HUES6 (cell line): ENCODE results near the gene MMADHC.

ENCODE experiments used
- H3K27ac ChIP-seq: 2 replicates; pipeline ENCODE4 v1.7.0; 2013; ENCODE audit warnings: low read depth, mild to moderate bottlenecking, low read length, inconsistent platforms
- H3K27me3 ChIP-seq: 2 replicates; pipeline ENCODE4 v1.6.1; 2013; ENCODE audit warnings: low read length; ENCODE audit not compliant: control insufficient read depth, insufficient read depth
- H3K36me3 ChIP-seq: 2 replicates; pipeline ENCODE4 v1.6.1; 2013; ENCODE audit warnings: low read length; ENCODE audit not compliant: control insufficient read depth, insufficient read depth
- H3K4me1 ChIP-seq: 2 replicates; pipeline ENCODE4 v1.6.1; 2013; ENCODE audit warnings: low read length; ENCODE audit not compliant: control insufficient read depth, insufficient read depth
- H3K4me3 ChIP-seq: 2 replicates; pipeline ENCODE4 v1.5.1; 2013; ENCODE audit warnings: low read depth, low read length
- H3K9ac ChIP-seq: one replicate; pipeline ENCODE4 v1.6.1; 2013; ENCODE audit warnings: mild to moderate bottlenecking, low read length
- H3K9me3 ChIP-seq: 2 replicates; pipeline ENCODE4 v1.6.1; 2013; ENCODE audit warnings: low read depth, low read length; ENCODE audit not compliant: control insufficient read depth, insufficient read depth

The MMADHC gene

DNA sequence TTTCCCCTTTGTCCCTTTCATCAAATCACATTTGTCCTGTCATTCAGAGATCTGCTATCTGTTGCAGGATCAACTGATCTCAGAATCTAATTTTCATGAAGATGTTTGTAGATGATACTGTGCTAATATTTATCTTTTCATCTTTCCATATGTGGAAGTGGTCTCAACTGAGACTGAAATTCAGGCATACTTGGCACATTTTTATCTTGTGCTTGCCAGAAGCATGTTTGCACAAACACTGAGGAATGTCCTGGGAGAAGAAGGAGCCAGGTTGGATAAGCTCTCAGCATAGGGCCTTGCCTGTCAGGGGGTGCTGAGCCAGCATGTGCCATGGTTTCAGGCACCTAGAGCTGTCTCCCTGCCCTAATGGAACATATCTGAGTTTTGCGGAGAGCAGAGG, 24.5 kb upstream of the MMADHC start:
- no peak overlapping the region for H3K4me3 ChIP-seq
- H3K27ac ChIP-seq: no peak overlapping the region
- no peaks in the 10 kb centered on the region for H3K9me3 ChIP-seq
- H3K4me1 ChIP-seq: no peaks in the 10 kb centered on the region
- H3K9ac ChIP-seq: no peak overlapping the region
- H3K36me3 ChIP-seq: no peaks in the 10 kb centered on the region
- no peaks in the 10 kb centered on the region for H3K27me3 ChIP-seq

- Histone ChIP-seq H3K9me3 (no peaks in the 10 kb centered on the region), H3K9ac (no peak overlapping the region), H3K36me3 (no peaks in the 10 kb centered on the region), H3K27me3 (no peaks in the 10 kb centered on the region), H3K27ac (no peak overlapping the region), H3K4me3 (no peak overlapping the region), H3K4me1 (no peaks in the 10 kb centered on the region)
Measured at GRCh38 chr2:149611100-149611820, 23.7 kb upstream of the MMADHC start.

DNA sequence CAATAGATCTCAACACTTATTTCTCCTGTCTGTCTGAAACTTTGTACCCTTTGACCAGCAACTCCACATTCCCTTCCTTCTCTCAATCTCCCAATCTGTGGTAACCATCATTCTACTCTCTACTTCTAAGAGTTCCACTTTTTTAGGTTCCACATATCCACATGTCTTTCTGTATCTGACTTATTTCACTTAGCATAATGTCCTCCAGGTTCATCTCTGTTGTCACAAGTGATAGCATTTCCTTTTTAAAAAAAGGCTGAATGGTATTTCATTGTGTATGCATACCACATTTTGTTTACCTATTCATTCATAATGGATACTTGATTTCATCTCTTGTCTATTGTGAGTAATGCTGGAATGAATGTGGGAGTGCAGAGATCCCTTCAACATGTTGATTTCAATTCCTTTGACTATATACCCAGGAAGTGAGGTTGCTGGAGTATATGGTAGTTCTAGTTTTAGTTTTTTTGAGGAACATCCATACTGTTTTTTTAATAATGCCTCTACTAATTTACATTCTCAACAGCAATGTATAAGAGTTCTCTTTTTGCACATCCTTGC, 18.8 kb upstream of the MMADHC start:
- Histone ChIP-seq H3K4me3 (no peak overlapping the region), H3K27ac (no peak overlapping the region), H3K36me3 (no peaks in the 10 kb centered on the region), H3K9me3 (0 out of 2 replicates have a peak, but pooled peaks cover 4% of the 10 kb centered on the region), H3K9ac (no peak overlapping the region), H3K27me3 (no peaks in the 10 kb centered on the region), H3K4me1 (no peaks in the 10 kb centered on the region)

- Histone ChIP-seq H3K36me3 (no peaks in the 10 kb centered on the region), H3K4me3 (no peak overlapping the region), H3K27me3 (no peaks in the 10 kb centered on the region), H3K9me3 (0 out of 2 replicates have a peak, but pooled peaks cover 9% of the 10 kb centered on the region), H3K4me1 (no peaks in the 10 kb centered on the region), H3K9ac (no peak overlapping the region), H3K27ac (no peak overlapping the region)
Measured at GRCh38 chr2:149603248-149603647, 15.7 kb upstream of the MMADHC start.

DNA sequence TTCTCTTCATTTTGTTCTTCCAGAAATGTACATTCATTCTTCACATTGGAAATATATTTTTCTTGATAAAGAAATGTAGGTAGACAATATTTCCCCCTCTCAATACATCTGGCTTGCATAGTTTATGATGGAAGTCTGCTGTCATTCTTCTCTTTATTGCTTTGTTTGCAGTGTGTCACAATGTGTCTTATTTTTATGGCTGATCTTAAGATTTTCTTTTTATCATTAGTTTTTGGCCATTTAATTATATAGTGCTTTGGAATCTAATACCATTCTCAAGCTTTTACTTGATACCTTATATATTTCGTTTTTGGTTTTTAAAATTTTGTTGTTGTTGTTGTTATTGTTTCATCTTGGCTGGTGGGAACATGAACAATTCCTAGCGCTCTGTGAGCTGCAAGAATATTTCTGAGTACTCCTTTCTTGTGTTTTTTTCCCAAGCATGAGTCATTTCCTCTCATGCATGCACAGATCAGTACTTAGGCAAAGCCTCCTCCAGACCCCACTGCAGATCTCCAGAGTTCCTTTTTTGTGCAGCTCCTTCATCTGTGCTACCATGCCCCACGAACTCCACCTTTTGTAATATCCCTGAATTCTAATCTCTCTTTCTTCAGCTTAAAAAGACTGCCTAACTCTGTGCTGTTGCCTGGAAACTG, 13.7 kb upstream of the MMADHC start:
- Histone ChIP-seq H3K4me3 (no peak overlapping the region), H3K9ac (no peak overlapping the region), H3K36me3 (no peaks in the 10 kb centered on the region), H3K27ac (no peak overlapping the region), H3K4me1 (peaks cover 5% of the 10 kb centered on the region; the same call in 1 of the 2 replicates), H3K27me3 (no peaks in the 10 kb centered on the region), H3K9me3 (0 out of 2 replicates have a peak, but pooled peaks cover 9% of the 10 kb centered on the region)

- H3K27me3 ChIP-seq: no peaks in the 10 kb centered on the region
- no peaks in the 10 kb centered on the region for H3K36me3 ChIP-seq
- 0 out of 2 replicates have a peak, but pooled peaks cover 9% of the 10 kb centered on the region for H3K9me3 ChIP-seq
- no peak overlapping the region for H3K9ac ChIP-seq
- no peak overlapping the region for H3K27ac ChIP-seq
- no peak overlapping the region for H3K4me3 ChIP-seq
- peaks cover 10% of the 10 kb centered on the region; the same call in 1 of the 2 replicates for H3K4me1 ChIP-seq
Measured at GRCh38 chr2:149597668-149598326, 10.2 kb upstream of the MMADHC start.

GRCh38 chr2:149597050-149597667, 9.6 kb upstream of the MMADHC start:
- Histone ChIP-seq H3K9ac (no peak overlapping the region), H3K27me3 (no peaks in the 10 kb centered on the region), H3K4me3 (no peak overlapping the region), H3K27ac (no peak overlapping the region), H3K36me3 (no peaks in the 10 kb centered on the region), H3K9me3 (0 out of 2 replicates have a peak, but pooled peaks cover 9% of the 10 kb centered on the region), H3K4me1 (peaks cover 10% of the 10 kb centered on the region; the same call in 1 of the 2 replicates)

DNA sequence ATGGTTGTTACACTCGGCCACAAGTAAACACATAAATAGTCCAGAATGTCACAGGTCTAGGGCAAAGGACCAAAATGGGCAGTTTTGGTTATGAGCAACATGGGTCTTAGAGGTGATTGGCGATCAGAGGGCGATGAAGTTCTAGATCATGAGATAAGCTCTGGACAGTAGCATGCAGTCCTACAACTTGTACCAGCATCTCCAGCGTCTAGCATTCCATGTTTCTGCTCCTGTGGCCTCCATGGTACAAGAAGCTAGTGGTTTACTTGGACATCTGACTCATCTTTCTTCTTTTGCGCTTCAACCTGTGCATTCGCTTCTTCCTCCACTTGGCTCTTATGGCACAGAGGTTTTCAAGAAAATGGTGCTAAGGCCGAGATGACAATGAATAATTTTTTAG, 8.9 kb upstream of the MMADHC start:
- no peak overlapping the region for H3K9ac ChIP-seq
- no peaks in the 10 kb centered on the region for H3K36me3 ChIP-seq
- H3K27me3 ChIP-seq: no peaks in the 10 kb centered on the region
- H3K4me1 ChIP-seq: peaks cover 10% of the 10 kb centered on the region; the same call in 1 of the 2 replicates
- no peak overlapping the region for H3K27ac ChIP-seq
- H3K9me3 ChIP-seq: 0 out of 2 replicates have a peak, but pooled peaks cover 6% of the 10 kb centered on the region
- H3K4me3 ChIP-seq: no peak overlapping the region

DNA sequence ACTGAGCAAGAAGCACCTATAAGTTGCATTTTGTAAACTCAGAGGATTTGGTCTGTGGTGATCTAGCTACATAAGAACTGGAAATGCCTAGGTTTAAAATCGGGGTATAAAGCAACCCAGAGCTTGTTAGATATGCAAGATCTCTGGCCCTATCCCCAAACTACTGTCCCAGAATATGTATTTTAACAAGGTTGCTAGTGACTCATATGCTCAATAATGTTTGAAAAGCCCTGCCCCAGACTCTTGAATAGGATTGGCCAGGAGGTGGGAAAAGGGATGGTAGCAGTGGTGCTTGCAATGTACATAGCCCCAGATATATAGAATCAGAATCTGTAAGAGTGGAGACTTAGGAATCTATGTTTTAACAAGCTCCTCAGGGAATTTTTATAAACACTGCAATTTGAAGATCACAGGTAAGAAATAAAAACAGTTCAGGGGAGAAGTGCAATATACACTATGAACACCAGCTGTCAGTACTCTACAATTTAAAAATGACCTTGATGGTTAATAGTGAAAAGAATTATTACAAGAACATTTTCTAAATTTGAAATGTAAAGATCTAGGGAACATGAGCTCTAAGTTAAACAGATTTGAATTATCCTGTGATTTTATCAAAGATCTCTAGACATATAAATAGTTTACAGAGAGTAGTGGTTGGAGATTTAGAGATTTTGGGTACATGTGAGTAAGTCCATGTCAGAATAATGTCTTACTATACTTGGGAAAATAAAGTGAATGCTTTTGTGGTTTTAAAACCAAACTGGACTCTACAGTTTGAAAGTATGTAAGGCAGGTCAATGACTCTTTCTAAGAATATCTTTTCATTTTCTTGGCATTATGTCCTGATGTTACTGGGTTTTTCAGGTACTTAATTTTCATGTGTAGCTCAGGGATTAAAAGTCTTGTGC, 7.7 kb upstream of the MMADHC start:
- peaks cover 10% of the 10 kb centered on the region; the same call in 1 of the 2 replicates for H3K4me1 ChIP-seq
- no peak overlapping the region for H3K4me3 ChIP-seq
- no peaks in the 10 kb centered on the region for H3K36me3 ChIP-seq
- no peak overlapping the region for H3K27ac ChIP-seq
- H3K27me3 ChIP-seq: no peaks in the 10 kb centered on the region
- H3K9ac ChIP-seq: no peak overlapping the region
- no peaks in the 10 kb centered on the region for H3K9me3 ChIP-seq

DNA sequence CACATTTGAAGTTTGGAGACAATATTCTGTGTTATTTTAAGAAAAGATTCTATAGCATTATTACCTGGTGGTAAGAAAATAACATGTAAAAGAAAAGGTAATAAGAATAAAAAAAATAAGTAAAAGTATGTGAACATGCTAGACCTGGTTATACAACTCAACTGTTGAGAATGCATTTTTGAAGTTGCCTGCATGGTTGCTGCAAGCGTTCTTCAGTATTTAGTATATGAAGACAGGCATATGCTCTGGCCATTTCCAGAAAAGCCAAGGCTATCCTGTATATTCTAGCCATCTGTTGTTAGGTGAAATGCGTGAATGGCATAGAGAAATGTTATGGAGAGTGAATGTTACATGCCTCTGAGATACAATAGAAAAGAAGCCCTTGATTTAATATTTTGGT, 6.8 kb upstream of the MMADHC start:
- Histone ChIP-seq H3K27me3 (no peaks in the 10 kb centered on the region), H3K36me3 (no peaks in the 10 kb centered on the region), H3K9me3 (no peaks in the 10 kb centered on the region), H3K9ac (no peak overlapping the region), H3K4me3 (no peak overlapping the region), H3K4me1 (peaks cover 10% of the 10 kb centered on the region; the same call in 1 of the 2 replicates), H3K27ac (no peak overlapping the region)
